ENCODE data around the gene FAM241B.

The FAM241B gene

DNA sequence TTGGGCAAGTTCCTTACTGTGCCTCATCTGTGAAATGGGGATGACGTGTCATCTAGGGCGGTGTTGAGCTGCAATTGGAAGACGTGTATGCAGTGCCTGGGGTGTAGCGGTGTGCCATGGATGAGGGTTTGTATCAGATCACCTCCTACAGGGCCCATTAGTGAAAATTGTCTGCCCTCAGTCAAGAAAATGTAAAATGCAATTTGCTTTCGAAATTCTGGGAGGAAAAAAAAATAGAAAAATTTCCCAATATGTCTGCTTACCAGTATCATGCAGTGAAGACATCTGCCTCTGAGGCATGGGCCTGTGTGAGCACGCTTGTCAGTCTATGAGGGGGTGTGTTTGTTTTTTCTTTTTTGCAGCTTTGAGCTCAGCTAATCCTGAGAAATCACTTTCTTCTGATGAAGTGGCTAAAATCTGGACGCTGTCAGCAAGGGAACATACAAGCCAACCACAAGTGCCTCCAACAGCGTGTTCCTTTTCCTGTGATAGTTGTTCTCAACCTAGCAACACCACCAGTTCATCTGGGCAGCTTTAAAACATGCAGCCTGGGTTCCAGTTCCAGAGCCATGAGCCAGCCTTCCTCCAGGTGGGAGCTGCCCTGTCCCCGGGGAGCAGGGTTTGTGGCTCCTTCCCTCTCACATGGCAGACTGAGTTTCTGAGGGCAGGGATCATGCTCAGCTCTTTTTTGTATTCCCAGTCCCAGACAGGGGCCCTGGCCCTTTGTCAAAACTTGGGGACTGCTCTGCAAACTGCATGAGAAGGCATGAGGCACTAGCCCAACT, 10.3 kb downstream of the FAM241B start:
- no peaks in the 10 kb centered on the region for H3K4me1 Mint-ChIP-seq (ENCODE audit: low read depth)
- H3K4me3 Mint-ChIP-seq, result no peak overlapping the region
- H3K27ac Mint-ChIP-seq, result no peak overlapping the region
- H3K9me3 Mint-ChIP-seq (ENCODE audit: low read depth), result no peaks in the 10 kb centered on the region
- H3K36me3 Mint-ChIP-seq, result no peaks in the 10 kb centered on the region
- H3K27me3 Mint-ChIP-seq, result no peaks in the 10 kb centered on the region

DNA sequence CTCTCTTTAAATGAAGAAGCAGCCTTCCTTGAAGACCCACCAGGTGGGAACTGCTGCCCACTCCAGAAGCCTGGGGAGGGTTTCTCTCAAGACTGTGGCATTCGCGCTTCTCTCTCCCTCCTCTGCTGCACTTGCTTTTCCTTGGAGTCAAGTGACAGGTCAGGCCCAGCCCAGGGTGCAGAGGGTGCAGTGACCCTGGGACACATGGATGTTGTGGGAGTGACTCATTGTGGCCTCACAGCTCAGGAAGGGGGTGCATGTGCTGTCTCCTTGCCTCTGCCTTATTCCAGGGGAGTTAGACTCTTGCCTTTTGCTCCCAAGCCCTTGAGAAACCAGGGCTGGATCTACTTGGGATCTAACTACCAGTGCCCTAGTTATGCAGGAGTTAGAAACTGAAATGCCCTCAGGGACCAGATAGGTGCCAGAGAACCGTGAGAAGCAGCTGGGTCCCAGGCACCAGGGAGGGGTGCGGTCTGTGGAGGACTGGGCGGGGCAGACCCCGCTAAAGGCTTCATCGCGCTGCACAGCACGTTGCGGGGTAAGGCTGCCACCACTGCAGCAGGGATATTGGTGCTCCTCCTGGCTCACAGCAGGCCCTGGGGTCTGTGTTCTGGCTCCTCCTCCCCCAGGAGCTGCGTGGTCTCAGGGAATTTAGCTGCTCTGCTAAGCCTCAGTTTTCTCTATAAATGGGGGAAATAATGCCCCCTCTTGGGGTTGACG, 11.4 kb downstream of the FAM241B start:
- no peak overlapping the region for H3K4me3 Mint-ChIP-seq
- H3K4me1 Mint-ChIP-seq (ENCODE audit: low read depth), result no peaks in the 10 kb centered on the region
- H3K36me3 Mint-ChIP-seq, result no peaks in the 10 kb centered on the region
- H3K27me3 Mint-ChIP-seq, result no peaks in the 10 kb centered on the region
- no peaks in the 10 kb centered on the region for H3K9me3 Mint-ChIP-seq (ENCODE audit: low read depth)
- H3K27ac Mint-ChIP-seq, result no peak overlapping the region

DNA sequence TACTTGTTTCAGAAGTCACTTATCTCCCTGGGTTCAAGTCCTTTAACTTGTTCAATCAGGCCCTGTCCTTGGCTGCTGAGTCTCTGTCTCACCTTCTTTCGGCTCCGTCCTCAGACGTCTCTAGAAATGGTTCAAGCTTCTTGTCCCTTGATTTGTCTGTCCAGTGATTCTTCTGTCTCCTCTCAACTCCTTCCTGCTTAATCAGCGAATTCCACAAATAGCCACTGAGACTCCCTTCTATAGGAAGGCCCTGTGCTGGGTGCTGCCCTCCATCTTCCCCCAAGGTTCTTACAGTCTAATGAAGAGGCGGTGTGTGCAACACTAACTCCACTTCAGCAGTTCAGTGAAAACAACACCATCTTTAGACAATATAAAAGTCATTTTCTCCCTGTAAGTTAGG, 12.7 kb downstream of the FAM241B start:
- H3K4me1 Mint-ChIP-seq (ENCODE audit: low read depth), result no peaks in the 10 kb centered on the region
- H3K27ac Mint-ChIP-seq, result no peak overlapping the region
- H3K9me3 Mint-ChIP-seq (ENCODE audit: low read depth), result no peaks in the 10 kb centered on the region
- no peak overlapping the region for H3K4me3 Mint-ChIP-seq
- H3K27me3 Mint-ChIP-seq, result no peaks in the 10 kb centered on the region
- H3K36me3 Mint-ChIP-seq, result no peaks in the 10 kb centered on the region

DNA sequence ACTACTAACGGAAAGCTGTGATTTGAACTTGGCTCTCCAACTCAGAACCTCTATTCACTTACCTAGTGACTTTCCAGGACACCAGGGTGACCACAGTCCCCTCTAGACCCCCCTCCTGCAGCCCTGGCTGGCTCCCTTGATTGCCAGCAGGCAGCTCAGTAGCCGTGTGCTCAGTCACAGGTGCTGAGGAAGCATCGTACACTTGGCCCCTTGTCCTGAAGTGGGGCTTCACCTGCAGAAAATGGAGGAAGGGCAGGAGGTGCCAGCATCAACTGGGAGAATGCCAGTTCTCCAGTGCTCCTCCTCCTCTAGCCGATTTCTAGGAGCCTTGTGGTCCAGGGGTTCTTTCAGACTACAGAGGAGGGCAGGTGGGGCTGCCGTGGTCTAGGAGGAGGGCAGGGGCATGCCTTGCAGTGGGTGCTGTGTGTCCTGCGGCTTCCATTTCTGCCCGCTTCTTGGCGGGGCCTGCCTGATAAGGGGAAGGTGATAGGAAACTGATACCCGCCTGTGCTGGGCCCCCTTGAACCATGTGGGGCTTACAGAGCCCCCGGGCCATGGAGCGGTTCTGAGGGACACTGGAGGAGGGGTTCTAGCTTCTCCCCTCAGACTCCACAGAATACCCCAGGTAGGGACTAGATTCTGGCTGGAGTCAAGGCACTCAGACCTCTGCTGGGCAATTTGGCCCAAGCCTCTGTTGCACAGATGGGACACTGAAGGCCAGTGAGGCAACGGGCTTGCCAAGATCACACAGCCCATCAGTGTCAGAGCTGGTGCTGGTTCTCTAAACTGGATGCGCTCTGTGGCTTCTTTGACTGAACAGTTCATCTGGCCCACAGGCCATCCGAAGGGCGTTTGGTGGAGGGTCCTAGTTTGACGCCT, 14.0 kb downstream of the FAM241B start:
- H3K4me1 Mint-ChIP-seq (ENCODE audit: low read depth), result no peaks in the 10 kb centered on the region
- H3K27ac Mint-ChIP-seq, result no peak overlapping the region
- no peak overlapping the region for H3K4me3 Mint-ChIP-seq
- no peaks in the 10 kb centered on the region for H3K36me3 Mint-ChIP-seq
- H3K9me3 Mint-ChIP-seq (ENCODE audit: low read depth), result no peaks in the 10 kb centered on the region
- H3K27me3 Mint-ChIP-seq, result no peaks in the 10 kb centered on the region

DNA sequence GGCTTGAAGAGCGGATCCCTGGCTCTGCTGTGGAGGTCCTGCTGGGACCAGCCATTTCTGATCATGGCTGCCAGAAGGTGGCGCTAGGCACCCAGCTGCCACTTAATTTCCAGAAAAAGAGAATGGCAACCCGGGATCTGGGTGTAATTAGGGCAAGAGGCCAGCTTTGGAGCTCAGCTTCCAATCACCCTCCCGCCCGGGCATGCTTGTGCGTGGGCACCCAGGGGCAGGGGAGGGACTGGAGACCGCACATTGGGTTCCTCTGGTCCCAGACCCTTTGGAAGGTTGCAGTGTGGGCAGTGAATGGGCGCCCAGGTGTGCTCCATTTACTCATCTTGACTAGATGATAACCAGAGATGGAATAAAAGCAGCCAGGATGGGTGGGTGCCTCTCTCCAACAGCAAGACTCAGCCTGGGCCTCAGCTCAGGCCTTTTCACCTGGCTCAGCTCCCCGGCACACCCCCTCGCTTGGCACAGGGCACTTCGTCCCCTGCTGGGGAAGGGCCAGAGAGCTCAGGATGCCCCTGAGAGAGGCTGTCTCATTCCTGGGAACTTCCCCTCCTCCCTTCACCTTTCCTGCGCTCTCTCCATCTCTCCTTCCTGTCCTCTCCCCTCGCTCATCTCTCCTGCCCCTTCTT, 14.7 kb downstream of the FAM241B start:
- Mint-ChIP-seq H3K4me3 (no peak overlapping the region), H3K36me3 (no peaks in the 10 kb centered on the region)

DNA sequence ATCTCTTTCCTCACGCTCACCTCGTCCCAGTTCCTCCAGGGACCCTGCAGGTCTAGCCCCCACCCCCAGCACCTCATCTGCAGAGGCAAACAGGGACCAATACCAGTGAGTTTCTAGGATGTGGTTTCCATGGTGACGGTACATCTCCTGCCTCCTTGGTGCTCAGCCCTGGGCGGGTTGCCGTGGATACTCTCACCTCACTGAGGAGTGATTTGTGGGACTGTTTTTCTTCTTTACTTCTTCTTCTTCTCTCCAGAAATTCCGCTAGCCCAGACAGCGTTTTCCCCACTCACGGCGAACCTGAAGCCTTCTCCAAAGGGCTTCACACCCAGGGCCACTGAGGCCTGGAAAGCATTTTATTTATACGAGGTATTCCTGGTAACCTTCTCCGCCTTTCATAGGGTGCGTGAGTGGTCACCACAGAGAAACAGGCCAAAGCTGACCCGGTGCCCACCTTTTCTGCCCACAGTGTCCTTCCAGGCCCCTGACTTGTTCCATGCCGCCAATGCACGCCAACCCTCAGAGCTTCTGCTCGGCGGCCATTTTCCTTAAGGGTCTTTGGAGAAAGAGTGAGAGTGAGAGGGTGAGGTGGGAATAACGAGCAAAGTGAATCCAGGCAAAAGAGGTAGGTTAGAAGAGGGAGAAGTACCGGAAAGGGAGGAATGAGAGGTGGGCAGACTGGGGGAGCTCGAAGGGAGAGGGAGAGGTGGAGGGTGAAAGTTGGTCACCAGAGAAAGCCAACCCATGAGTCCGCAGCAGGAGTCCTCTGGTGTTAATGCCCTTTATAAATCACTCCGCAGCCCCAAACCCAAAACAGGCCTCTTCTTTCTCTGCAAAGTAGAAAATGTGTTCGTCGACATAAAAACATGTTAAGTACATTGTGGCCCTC, 15.5 kb downstream of the FAM241B start:
- peaks cover 1% of the 10 kb centered on the region for H3K27me3 Mint-ChIP-seq
- H3K9me3 Mint-ChIP-seq (ENCODE audit: low read depth), result no peaks in the 10 kb centered on the region
- no peaks in the 10 kb centered on the region for H3K36me3 Mint-ChIP-seq
- no peak overlapping the region for H3K4me3 Mint-ChIP-seq
- H3K4me1 Mint-ChIP-seq (ENCODE audit: low read depth), result peaks cover 2% of the 10 kb centered on the region
- no peak overlapping the region for H3K27ac Mint-ChIP-seq

More for the DNA sequence above, 14.7 kb downstream of the FAM241B start:
- peaks cover 1% of the 10 kb centered on the region for H3K27me3 Mint-ChIP-seq
- H3K4me1 Mint-ChIP-seq (ENCODE audit: low read depth), result no peaks in the 10 kb centered on the region
- H3K27ac Mint-ChIP-seq, result no peak overlapping the region
- H3K9me3 Mint-ChIP-seq (ENCODE audit: low read depth), result no peaks in the 10 kb centered on the region

DNA sequence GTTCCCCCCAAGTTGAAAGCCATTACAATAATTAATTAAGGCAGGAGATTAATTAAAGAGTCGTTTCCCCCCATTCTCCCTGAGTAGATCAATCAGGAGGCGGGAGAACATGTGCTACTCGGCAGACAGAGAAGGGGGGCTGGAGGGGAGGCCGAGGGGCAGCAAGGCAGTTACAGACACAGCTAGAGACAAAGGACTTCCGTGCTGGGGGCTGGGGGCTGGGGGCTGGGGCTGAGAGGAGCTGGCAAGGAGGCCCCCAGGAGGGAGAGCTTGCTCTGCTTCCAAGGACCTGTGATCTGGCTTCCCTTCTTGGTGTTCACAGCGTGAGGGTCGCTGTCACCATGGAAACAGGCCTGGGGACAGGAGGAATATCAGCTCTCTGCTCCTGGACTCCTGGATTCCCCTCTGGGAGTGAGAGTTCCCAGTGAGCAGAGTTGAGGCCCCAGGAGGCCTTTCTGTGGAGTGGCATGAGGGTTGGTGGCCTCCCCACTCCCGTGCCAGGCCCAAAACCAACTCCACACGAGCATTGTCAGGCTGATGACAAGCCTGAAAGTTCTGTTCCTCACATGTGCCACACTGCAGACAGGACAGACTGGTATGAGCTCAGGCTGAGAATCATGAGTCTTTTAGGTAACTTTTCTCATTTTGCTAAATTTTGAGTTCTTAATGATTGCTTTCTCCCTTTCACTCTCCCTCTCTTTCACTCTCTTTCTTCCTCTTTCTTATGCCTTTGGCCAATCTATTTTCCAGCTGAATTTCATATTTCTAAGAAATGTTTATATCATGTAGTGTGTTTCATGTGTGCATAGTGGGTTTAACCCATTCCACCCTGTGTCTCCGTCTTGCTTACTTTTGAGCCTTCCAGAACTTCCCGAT, 16.4 kb downstream of the FAM241B start:
- Mint-ChIP-seq H3K4me1 (ENCODE audit: low read depth) (peaks cover 10% of the 10 kb centered on the region), H3K36me3 (no peaks in the 10 kb centered on the region), H3K4me3 (no peak overlapping the region), H3K27me3 (peaks cover 1% of the 10 kb centered on the region), H3K27ac (no peak overlapping the region), H3K9me3 (ENCODE audit: low read depth) (no peaks in the 10 kb centered on the region)

DNA sequence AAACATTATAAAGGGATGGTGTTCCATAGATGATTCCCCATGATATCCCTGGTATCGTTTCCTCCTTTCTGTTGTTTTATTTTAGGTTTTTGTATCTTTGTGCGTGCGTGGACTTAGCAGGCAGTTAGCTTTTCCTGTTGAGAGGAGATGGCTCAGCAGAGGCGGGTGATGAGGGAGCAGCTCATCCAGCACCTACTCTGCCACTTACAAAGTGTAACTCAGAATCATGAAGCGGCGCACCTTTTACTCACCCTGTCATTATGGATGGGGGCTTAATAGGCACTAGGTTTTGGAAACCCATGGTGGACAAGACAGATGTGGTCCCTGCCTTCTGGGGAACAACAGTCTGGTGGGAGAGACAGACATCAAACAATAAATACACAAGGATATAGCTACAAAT, 17.1 kb downstream of the FAM241B start:
- no peaks in the 10 kb centered on the region for H3K9me3 Mint-ChIP-seq (ENCODE audit: low read depth)

DNA sequence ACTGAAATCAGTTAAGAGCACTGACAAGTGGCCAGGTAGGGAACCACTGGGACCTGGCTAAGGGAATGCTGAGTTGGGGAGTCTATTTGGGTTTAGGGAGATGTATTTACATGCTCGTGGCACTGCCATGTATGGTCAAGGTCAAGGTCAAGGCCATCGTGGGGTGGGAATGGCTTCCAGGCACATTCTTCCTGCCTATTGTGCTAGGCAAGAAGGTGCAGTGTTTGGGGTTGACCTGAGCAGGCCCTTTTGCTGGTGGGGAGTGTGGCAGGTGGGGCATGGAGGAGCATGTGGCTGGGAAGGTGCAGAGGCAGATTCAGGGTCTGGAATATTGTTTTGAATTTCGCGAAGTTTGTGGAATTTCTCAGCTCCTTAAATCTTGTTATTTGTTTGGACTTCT, 17.8 kb downstream of the FAM241B start:
- Mint-ChIP-seq H3K27ac (no peak overlapping the region), H3K9me3 (ENCODE audit: low read depth) (no peaks in the 10 kb centered on the region), H3K4me1 (ENCODE audit: low read depth) (peaks cover 14% of the 10 kb centered on the region), H3K4me3 (no peak overlapping the region), H3K36me3 (no peaks in the 10 kb centered on the region), H3K27me3 (peaks cover 1% of the 10 kb centered on the region)

More for the DNA sequence above, 17.1 kb downstream of the FAM241B start:
- Mint-ChIP-seq H3K27ac (no peak overlapping the region), H3K36me3 (no peaks in the 10 kb centered on the region), H3K4me3 (no peak overlapping the region), H3K27me3 (peaks cover 1% of the 10 kb centered on the region), H3K4me1 (ENCODE audit: low read depth) (peaks cover 14% of the 10 kb centered on the region)

DNA sequence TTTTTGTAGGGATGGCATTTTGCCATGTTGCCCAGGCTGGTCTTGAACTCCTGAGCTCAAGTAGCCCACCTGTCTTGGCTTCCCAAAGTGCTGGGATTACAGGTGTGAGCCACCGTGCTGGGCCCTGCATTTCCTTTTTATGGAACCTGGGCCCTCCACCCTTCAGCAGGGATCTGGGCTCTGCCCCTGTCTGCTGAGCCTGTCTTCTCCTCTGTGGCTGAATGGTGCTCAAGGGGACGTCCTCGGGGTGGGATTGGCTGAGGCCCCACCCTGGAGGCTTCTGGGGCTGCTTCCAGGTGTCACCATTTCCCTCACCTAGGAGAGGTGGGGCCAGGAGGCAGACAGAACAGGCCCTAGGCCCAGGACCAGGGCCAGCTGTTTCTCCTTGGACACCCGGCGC, 18.4 kb downstream of the FAM241B start:
- H3K27me3 Mint-ChIP-seq, result peaks cover 1% of the 10 kb centered on the region
- H3K9me3 Mint-ChIP-seq (ENCODE audit: low read depth), result no peaks in the 10 kb centered on the region
- H3K27ac Mint-ChIP-seq, result no peak overlapping the region
- peaks cover 14% of the 10 kb centered on the region for H3K4me1 Mint-ChIP-seq (ENCODE audit: low read depth)
- H3K4me3 Mint-ChIP-seq, result no peak overlapping the region
- H3K36me3 Mint-ChIP-seq, result no peaks in the 10 kb centered on the region

DNA sequence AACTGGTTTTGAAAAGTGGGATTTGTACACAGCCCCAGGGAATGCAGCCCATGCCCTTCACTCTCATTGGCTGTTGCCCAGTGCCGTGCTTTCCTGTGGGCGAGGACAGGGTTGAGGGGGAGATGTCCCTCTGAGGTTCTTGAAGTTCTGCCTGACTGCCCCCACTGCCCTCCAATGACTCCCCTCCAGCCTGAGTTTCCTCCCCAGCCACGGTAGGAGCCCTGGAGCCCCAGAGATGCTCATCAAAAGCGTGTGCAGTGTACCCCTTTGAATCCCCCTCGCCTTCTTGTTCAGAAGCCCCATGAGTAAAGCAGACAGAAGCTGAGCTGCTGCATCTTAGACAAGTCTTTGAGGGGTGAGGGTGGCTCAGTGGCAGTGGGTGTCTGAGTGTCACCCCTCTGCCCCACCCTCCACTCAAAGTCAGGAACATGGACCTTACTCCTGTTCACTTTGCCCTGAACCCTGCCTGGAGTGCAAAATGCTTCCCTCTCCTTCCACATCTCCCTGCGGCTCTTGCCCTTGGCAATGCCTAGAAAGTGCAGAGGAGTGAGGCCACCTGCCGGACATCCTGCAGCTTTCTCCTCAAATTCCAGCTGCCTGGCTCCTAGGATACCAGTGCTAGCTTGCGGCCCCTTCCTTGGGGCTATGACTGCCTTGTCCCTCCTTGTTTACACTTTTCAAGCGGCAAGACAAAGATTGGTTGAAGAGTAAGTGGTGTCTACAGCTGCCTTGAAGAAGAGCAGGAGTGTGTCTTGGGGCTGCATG, 19.9 kb downstream of the FAM241B start:
- H3K36me3 Mint-ChIP-seq, result no peaks in the 10 kb centered on the region

DNA sequence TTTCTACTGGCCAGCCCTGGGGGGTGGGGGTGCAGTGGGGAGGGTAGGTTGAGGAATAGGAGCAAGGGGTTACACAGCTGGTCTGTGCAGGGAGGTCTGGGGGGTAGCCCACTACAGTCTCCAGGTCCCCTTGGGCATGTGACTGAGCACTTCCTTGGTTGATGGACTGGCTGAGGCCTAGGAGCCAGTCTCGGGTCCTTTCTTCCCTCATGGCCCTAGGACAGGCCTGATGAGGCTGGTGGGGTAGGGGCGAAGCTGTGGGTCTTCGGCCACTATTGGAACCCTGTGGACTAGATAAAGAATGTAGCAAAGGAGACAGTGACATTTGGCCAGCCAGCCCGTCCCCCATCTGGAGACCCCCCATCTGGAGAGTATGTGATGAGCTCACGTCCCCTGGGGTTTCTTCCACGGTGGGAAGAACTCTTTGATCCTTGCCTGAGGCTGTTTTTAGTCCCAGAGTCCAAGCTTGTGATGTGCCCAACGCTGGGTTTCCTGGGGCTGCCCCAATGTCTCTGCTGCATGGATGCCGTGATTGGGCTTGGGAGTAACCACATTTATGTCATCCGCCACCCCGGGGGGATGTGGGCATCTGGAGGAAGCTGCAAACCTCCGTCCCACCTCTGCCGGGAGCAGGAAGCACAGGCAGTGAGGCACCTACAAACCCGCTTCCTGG, 20.7 kb downstream of the FAM241B start:
- Mint-ChIP-seq H3K4me1 (ENCODE audit: low read depth) (peaks cover 14% of the 10 kb centered on the region), H3K4me3 (no peak overlapping the region), H3K36me3 (no peaks in the 10 kb centered on the region), H3K27ac (no peak overlapping the region), H3K27me3 (peaks cover 1% of the 10 kb centered on the region), H3K9me3 (ENCODE audit: low read depth) (no peaks in the 10 kb centered on the region)

More for the DNA sequence above, 19.9 kb downstream of the FAM241B start:
- no peaks in the 10 kb centered on the region for H3K9me3 Mint-ChIP-seq (ENCODE audit: low read depth)
- no peak overlapping the region for H3K27ac Mint-ChIP-seq
- no peak overlapping the region for H3K4me3 Mint-ChIP-seq
- H3K27me3 Mint-ChIP-seq, result peaks cover 1% of the 10 kb centered on the region
- peaks cover 14% of the 10 kb centered on the region for H3K4me1 Mint-ChIP-seq (ENCODE audit: low read depth)

All from activated naive CD8-positive, alpha-beta T cell (primary cell).